ENCODE measurements around the gene AHDC1. TPM values are rescaled to one million over a fixed set of nuclear protein-coding genes. Genes with fewer than 3 reads are reported as not detected.
A peak's percentile ranks its signal among the peaks of the same experiment; 100 is the strongest.

AHDC1 gene
- total and polyA plus RNA-seq, 9 of the 15 experiments (the other 6 are each of a cell fraction or from before 2014, with no cell fraction given), result 0.21 to 36.4 (median 4.7) TPM

GRCh38 chr1:27507960-27508665 is 95.8 kb downstream of the AHDC1 start (continued):
- TF ChIP-seq MGA (IDR thresholded peaks at IDR 0.05), result peak; percentile 76
- TF ChIP-seq PPARD (CRISPR knock-in tag; IDR thresholded peaks at IDR 0.05), result no peak
- TF ChIP-seq ZKSCAN1 (IDR thresholded peaks at IDR 0.05; ENCODE audit: low read depth, low read length), result peak; percentile 37; the same call in 1 of the 2 replicates
- peak; percentile 68 for TF ChIP-seq EP400 (IDR thresholded peaks at IDR 0.05)
- TF ChIP-seq CBX3 (IDR thresholded peaks at IDR 0.05; ENCODE audit: borderline replicate concordance in 1 of 2, low read length in 2 of 2), result peak in 1 of 2 experiments; percentile 91; a peak in 1 of 3 replicates
- TF ChIP-seq HMG20A (CRISPR knock-in tag; conservative IDR thresholded peaks at IDR 0.05), result no peak
- no peak for TF ChIP-seq RBM14 (IDR thresholded peaks at IDR 0.05; ENCODE audit: borderline replicate concordance, insufficient read depth, low read depth, low read length)
- no peak for TF ChIP-seq ZBTB49 (CRISPR knock-in tag; IDR thresholded peaks at IDR 0.05; ENCODE audit: borderline replicate concordance)
- no peak for TF ChIP-seq NRF1 (conservative IDR thresholded peaks at IDR 0.05 in 1 of 2, IDR thresholded peaks at IDR 0.05 in 1 of 2)
- no peak for TF ChIP-seq ZNF644 (tag; IDR thresholded peaks at IDR 0.05; ENCODE audit: low read depth)
- no peak for TF ChIP-seq ZBTB26 (CRISPR knock-in tag; IDR thresholded peaks at IDR 0.05)

All from K562 (cell line).